ENCODE results near the gene IDH2.

- TF ChIP-seq EZH2phosphoT487 (IDR thresholded peaks at IDR 0.05) (no peak), CTCF (IDR thresholded peaks at IDR 0.05) (no peak), EZH2 (IDR thresholded peaks at IDR 0.05) (no peak)
Observed at GRCh38 chr15:90058775-90059174, 43.5 kb downstream of the IDH2 start.

Data from neural progenitor cell (in vitro differentiated cells).